H9 (cell line): ENCODE data around the gene PADI6. TPM values are rescaled to one million over a fixed set of nuclear protein-coding genes. Genes with fewer than 3 reads are reported as not detected.

ENCODE experiments used
- DNase-seq: peaks from one replicate; pipeline ENCODE4 v3.0.0-alpha.2; 2017
- H2AFZ ChIP-seq: one replicate; pipeline ENCODE4 v1.6.1; 2013; ENCODE audit warnings: mild to moderate bottlenecking, low read length, control low read depth, moderate library complexity
- H2AK5ac ChIP-seq: 2 replicates; pipeline ENCODE4 v1.6.1; 2013; ENCODE audit warnings: low read length, control low read depth, mixed read lengths; ENCODE audit not compliant: insufficient read length
- H2BK120ac ChIP-seq: one replicate; pipeline ENCODE4 v1.6.1; 2013; ENCODE audit warnings: low read depth, mild to moderate bottlenecking, low read length, control low read depth, inconsistent platforms; ENCODE audit not compliant: poor library complexity, severe bottlenecking
- H2BK12ac ChIP-seq: 2 replicates; pipeline ENCODE4 v1.6.1; 2013; ENCODE audit warnings: low read length, control low read depth, mixed read lengths, low read depth; ENCODE audit not compliant: insufficient read length
- H2BK15ac ChIP-seq: 2 replicates; pipeline ENCODE4 v1.6.1; 2013; ENCODE audit warnings: low read depth, low read length, control low read depth
- H2BK20ac ChIP-seq: one replicate; pipeline ENCODE4 v1.6.1; 2013; ENCODE audit warnings: low read depth, mild to moderate bottlenecking, low read length, control low read depth, inconsistent platforms; ENCODE audit not compliant: poor library complexity, severe bottlenecking
- H2BK5ac ChIP-seq: 2 replicates; pipeline ENCODE4 v1.6.1; 2013; ENCODE audit warnings: low read length, control low read depth, mixed read lengths; ENCODE audit not compliant: insufficient read length
- H3K14ac ChIP-seq: 2 replicates; pipeline ENCODE4 v1.6.1; 2013; ENCODE audit warnings: low read length, control low read depth; ENCODE audit not compliant: insufficient read depth
- H3K18ac ChIP-seq: 2 replicates; pipeline ENCODE4 v1.6.1; 2013; ENCODE audit warnings: low read depth, mild to moderate bottlenecking, mixed read lengths, low read length, control low read depth; ENCODE audit not compliant: insufficient read length
- H3K23ac ChIP-seq: 2 replicates; pipeline ENCODE4 v1.6.1; 2013; ENCODE audit warnings: low read length, control low read depth, mixed read lengths, low read depth; ENCODE audit not compliant: insufficient read length
- H3K23me2 ChIP-seq: 2 replicates; pipeline ENCODE4 v1.6.1; 2013; ENCODE audit warnings: low read depth, mild to moderate bottlenecking, mixed read lengths, low read length, control low read depth; ENCODE audit not compliant: insufficient read length, poor library complexity, severe bottlenecking
- H3K27ac ChIP-seq: 2 replicates; pipeline ENCODE4 v1.5.1; 2013; ENCODE audit warnings: low read length, control low read depth, mixed read lengths, low read depth; ENCODE audit not compliant: insufficient read length
- H3K27me3 ChIP-seq: 2 replicates; pipeline ENCODE4 v1.6.1; 2013; ENCODE audit warnings: low read length, control low read depth, inconsistent platforms; ENCODE audit not compliant: insufficient read depth
- H3K4ac ChIP-seq: 2 replicates; pipeline ENCODE4 v1.6.1; 2013; ENCODE audit warnings: low read depth, mild to moderate bottlenecking, control low read depth, inconsistent platforms, low read length, moderate library complexity
- H3K4me1 ChIP-seq: 2 replicates; pipeline ENCODE4 v1.6.1; 2013; ENCODE audit warnings: low read length, control low read depth, inconsistent platforms; ENCODE audit not compliant: insufficient read depth
- H3K4me2 ChIP-seq: 2 replicates; pipeline ENCODE4 v1.6.1; 2013; ENCODE audit warnings: low read length, control low read depth, mixed read lengths; ENCODE audit not compliant: insufficient read length, insufficient read depth
- H3K56ac ChIP-seq: 2 replicates; pipeline ENCODE4 v1.6.1; 2013; ENCODE audit warnings: low read depth, mild to moderate bottlenecking, mixed read lengths, low read length, control low read depth; ENCODE audit not compliant: insufficient read length
- H3K79me1 ChIP-seq: 2 replicates; pipeline ENCODE4 v1.6.1; 2013; ENCODE audit warnings: low read depth, mild to moderate bottlenecking, moderate library complexity, low read length, control low read depth, inconsistent platforms; ENCODE audit not compliant: insufficient read depth, poor library complexity, severe bottlenecking
- H3K79me2 ChIP-seq: 2 replicates; pipeline ENCODE4 v1.6.1; 2013; ENCODE audit warnings: low read length, control low read depth, inconsistent platforms; ENCODE audit not compliant: insufficient read depth
- H3K9ac ChIP-seq: 2 replicates; pipeline ENCODE4 v1.6.1; 2013; ENCODE audit warnings: low read length, control low read depth, mixed read lengths; ENCODE audit not compliant: insufficient read length; ENCODE audit errors: extremely low read depth
- H3K9me3 ChIP-seq: one replicate; pipeline ENCODE4 v1.6.1; 2013; ENCODE audit warnings: low read depth, low read length, inconsistent platforms; ENCODE audit not compliant: control insufficient read depth
- H3T11ph ChIP-seq: one replicate; pipeline ENCODE4 v1.6.1; 2013; ENCODE audit warnings: mild to moderate bottlenecking, low read length, control low read depth, inconsistent platforms
- H4K20me1 ChIP-seq: one replicate; pipeline ENCODE4 v1.6.1; 2013; ENCODE audit not compliant: control insufficient read depth, insufficient read length, insufficient read depth
- H4K5ac ChIP-seq: 2 replicates; pipeline ENCODE4 v1.6.1; 2013; ENCODE audit warnings: low read depth, mild to moderate bottlenecking, mixed read lengths, low read length, control low read depth; ENCODE audit not compliant: insufficient read length
- H4K8ac ChIP-seq: replicated peaks from 2 replicates; pipeline ENCODE4 v1.6.1; 2013; ENCODE audit warnings: low read length, control low read depth, mixed read lengths, low read depth; ENCODE audit not compliant: insufficient read length
- H4K91ac ChIP-seq: 2 replicates; pipeline ENCODE4 v1.6.1; 2013; ENCODE audit warnings: low read depth, mild to moderate bottlenecking, moderate library complexity, mixed read lengths, low read length, control low read depth; ENCODE audit not compliant: insufficient read length
- H3K27ac Mint-ChIP-seq, 3 experiments: 2 replicates in 2 of 3; 3 replicates in 1 of 3; pipeline ENCODE4 v1.8.0; 2020 to 2021; ENCODE audit warnings: mixed read lengths in 3 of 3, mild to moderate bottlenecking in 1 of 3, moderate library complexity in 1 of 3
- H3K27me3 Mint-ChIP-seq: 2 replicates; pipeline ENCODE4 v1.8.0; 2021; ENCODE audit warnings: low read depth, mild to moderate bottlenecking, moderate library complexity, mixed read lengths
- H3K36me3 Mint-ChIP-seq, 3 experiments: 2 replicates in 2 of 3; 3 replicates in 1 of 3; pipeline ENCODE4 v1.8.0; 2020 to 2021; ENCODE audit warnings: low read depth in 3 of 3, mixed read lengths in 3 of 3; ENCODE audit not compliant: insufficient read depth in 1 of 3
- H3K4me1 Mint-ChIP-seq, 2 experiments: 2 replicates each; pipeline ENCODE4 v1.8.0; 2020; ENCODE audit warnings: mixed read lengths in 2 of 2
- H3K4me3 Mint-ChIP-seq, 2 experiments: 2 replicates in 1 of 2; 3 replicates in 1 of 2; pipeline ENCODE4 v1.8.0; 2020 to 2021; ENCODE audit warnings: mild to moderate bottlenecking in 2 of 2, mixed read lengths in 2 of 2, moderate library complexity in 1 of 2
- H3K9me3 Mint-ChIP-seq, 2 experiments: 2 replicates in 1 of 2; 3 replicates in 1 of 2; pipeline ENCODE4 v1.8.0; 2020; ENCODE audit warnings: mild to moderate bottlenecking in 2 of 2, mixed read lengths in 2 of 2, moderate library complexity in 1 of 2
- CTCF ChIP-seq: fragments of 200-600 bp; sonication (generic); conservative IDR thresholded peaks from 3 replicates; pipeline ENCODE4 v1.8.0; 2021; ENCODE audit warnings: antibody characterized with exemption, mild to moderate bottlenecking
- WGBS: extraction: QIAGEN DNeasy Blood & Tissue Kit; methylation state at CpG from one replicate; pipeline ENCODE4 v1.1.7; 2013; ENCODE audit warnings: missing lambda C conversion rate, low lambda C conversion rate, mixed read lengths; ENCODE audit not compliant: insufficient read length; ENCODE audit errors: extremely low coverage; 5-methylcytosine and 5-hydroxymethylcytosine counted together
- total RNA-seq: library from RNA; stranded (reverse); gene quantifications from 2 replicates; pipeline ENCODE4 v1.2.1, GENCODE V29; 2021

PADI6 gene
- total RNA-seq, 1 experiment from 2014 or later: not detected

DNA sequence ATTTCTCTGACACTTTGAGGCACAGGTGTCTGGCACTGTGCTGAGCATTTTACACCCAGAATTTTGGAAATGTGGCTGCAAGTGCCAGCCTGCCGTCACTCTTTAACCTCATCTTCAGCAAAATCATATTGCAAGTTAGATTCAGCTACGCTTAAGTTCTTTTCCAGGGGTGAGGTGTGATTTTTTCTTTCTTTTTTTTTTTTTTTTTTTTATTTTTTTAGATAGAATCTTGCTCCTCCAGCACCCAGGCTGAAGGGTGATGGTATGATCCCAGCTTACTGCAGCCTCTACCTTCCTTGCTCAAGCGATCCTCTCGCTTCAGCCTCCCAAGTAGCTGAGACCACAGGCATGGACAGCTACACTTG is 70.0 kb downstream of the PADI6 start:
- no CpG with 5 or more reads among the region's 4 CpGs for WGBS
- H3K36me3 Mint-ChIP-seq: peaks cover 3 to 12% (median 8%) of the 10 kb centered on the region in 3 experiments; a peak in 6 of 7 replicates
- no peak overlapping the region for H3K27ac ChIP-seq

More for the DNA sequence above, 70.0 kb downstream of the PADI6 start:
- H2AK5ac ChIP-seq: no peak overlapping the region
- H3K56ac ChIP-seq: no peak overlapping the region
- Mint-ChIP-seq H3K9me3 (peaks cover 2 to 3% of the 10 kb centered on the region in 2 experiments; a peak in 3 of 5 replicates), H3K27ac (no peak overlapping the region), H3K4me1 (peaks cover 30 to 33% of the 10 kb centered on the region in 2 experiments), H3K27me3 (peaks cover 16% of the 10 kb centered on the region), H3K4me3 (peak overlapping the region in 1 of 2 experiments; percentile 87; a peak in 2 of 5 replicates)
- H2BK20ac ChIP-seq: no peak overlapping the region
- no peaks in the 10 kb centered on the region for H3K79me1 ChIP-seq
- H4K5ac ChIP-seq: no peak overlapping the region
- H3K23ac ChIP-seq: no peak overlapping the region
- H3K9ac ChIP-seq: no peak overlapping the region
- DNase-seq: no peak
- no peak overlapping the region for H2AFZ ChIP-seq
- H3K23me2 ChIP-seq: peaks cover 15% of the 10 kb centered on the region
- H3K27me3 ChIP-seq: peaks cover 3% of the 10 kb centered on the region; the same call in 1 of the 2 replicates
- H3K18ac ChIP-seq: no peak overlapping the region
- TF ChIP-seq CTCF: no peak
- H3K4ac ChIP-seq: no peak overlapping the region
- no peak overlapping the region for H2BK15ac ChIP-seq
- H3K79me2 ChIP-seq: peaks cover 8% of the 10 kb centered on the region; the same call in 1 of the 2 replicates
- H3K4me2 ChIP-seq: peak overlapping the region; percentile 82
- no peak overlapping the region for H4K91ac ChIP-seq
- H4K20me1 ChIP-seq: no peaks in the 10 kb centered on the region
- H4K8ac ChIP-seq: no peak overlapping the region
- H3T11ph ChIP-seq: no peak overlapping the region
- no peaks in the 10 kb centered on the region for H3K9me3 ChIP-seq
- no peak overlapping the region for H2BK12ac ChIP-seq
- peaks cover 5% of the 10 kb centered on the region; the same call in 1 of the 2 replicates for H3K4me1 ChIP-seq
- H2BK120ac ChIP-seq: no peak overlapping the region
- no peak overlapping the region for H2BK5ac ChIP-seq
- H3K14ac ChIP-seq: no peak overlapping the region
